Endometrium (tissue), 2 donors: ENCODE results near the gene CASP4.
"Not testable (repeated sequence)": the region's sequence is repeated elsewhere in the genome, so short reads cannot be mapped to it uniquely, and the experiment has no call there.

Experiments
- FAIRE-seq: peaks from 2 replicates; lab custom pipeline; 2012; peaks lifted over from hg19 to GRCh38; lab: Jason Lieb, UNC
- donor health status: control.
- donor health status: control.

The CASP4 gene

DNA sequence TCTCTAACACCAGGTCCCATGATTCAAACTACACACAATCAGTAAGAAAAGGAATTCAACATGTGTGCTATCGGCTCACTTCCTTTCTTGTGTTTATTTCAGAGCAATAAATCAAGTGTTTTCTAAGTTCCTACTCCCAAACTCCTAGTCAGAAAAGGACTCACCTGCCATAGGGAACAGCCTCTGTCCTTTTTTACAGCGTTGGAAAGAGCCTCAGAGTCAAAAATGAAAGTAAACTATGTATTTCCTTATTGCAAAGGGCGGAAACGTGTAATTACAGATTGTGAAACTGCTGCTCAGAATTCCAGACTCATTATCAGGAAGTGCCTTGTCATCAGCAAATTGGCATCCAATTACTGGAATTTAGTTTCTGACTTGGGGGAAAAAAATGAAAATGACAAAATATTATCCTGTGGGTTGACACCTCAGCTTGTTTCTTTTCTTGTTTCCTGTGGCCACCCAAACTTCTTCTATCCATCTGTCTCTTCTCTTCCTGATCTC, at the start of gene CASP4:
TSS of gene CASP4 (minus strand) at position 220 of the 501 bp plus-strand sequence. CDS start at position 171, 49 bp downstream.
- FAIRE-seq = no peak

DNA sequence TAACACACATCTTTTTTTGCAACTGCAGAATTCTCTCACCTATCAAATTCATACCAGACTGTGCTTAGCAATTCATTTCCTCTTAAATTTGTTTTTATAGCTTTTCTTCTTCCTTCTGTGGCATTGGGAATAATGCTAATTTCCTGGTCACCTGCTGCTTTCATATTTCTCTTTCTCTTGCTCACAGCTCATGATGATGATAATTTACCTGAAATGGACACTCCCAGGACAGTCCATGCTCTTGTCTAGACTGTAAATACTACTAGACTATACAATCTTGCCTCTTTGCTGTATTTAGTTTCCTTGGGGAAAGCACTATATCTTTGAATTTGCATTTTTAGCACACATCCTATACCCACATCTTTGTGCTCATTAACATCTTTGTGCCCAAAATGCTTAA, 39.1 kb upstream of the CASP4 start:
- FAIRE-seq = no peak

DNA sequence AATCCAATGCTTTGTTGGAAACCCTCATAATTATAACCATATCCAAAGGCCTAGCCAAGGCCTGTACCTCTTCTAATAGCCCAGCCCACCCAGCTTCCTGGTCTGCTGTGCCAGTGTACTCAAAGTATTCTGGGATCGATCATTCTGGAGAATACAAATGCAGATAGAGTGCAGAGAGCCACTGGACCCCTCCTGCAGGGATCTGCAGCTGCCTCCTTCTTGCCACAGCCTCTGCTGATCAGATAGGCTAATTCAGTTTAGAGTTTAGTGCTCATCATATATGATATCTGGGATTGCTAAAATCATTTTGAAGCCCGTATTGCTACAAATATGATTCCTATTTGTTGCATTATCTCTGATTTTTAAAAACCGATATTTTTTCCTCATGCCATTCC, 37.1 kb upstream of the CASP4 start:
- no peak for FAIRE-seq

DNA sequence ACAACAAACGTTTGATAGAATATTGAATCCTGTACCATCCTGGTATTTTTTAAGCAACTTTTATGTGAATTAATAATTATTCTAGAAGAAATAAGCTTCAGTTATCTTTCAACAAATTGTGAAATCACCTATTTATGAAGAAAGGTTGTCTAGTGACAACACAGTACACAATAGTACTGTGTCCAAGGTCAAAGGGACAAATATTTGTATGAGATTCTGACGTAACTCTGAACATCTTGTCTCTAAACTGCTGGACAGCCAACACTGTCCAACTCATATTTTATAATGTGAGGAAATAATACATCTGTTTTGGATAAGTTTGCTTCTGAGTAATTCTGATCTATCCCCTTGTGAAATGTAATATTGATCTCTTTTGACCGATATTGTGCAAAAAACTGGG, 35.6 kb upstream of the CASP4 start:
- FAIRE-seq = no peak

DNA sequence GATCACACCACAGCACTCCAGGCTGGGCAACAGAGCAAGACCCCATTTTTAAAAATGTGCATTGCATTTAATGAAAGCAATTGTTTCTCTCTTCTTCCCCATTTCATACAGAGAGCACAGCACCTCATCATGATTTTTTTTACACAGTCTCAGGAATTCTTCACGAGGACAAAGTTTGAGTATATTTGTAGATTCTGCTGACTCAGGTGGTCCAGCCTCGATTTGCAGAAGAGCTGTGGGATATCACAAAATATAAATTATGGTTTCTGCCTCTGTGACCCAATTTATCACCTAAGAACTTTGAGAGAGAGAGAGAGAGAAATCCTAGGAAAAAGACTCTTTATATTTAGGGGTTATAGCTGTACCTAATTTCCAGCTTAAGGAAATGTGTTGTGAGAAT, 34.8 kb upstream of the CASP4 start:
- no peak for FAIRE-seq

DNA sequence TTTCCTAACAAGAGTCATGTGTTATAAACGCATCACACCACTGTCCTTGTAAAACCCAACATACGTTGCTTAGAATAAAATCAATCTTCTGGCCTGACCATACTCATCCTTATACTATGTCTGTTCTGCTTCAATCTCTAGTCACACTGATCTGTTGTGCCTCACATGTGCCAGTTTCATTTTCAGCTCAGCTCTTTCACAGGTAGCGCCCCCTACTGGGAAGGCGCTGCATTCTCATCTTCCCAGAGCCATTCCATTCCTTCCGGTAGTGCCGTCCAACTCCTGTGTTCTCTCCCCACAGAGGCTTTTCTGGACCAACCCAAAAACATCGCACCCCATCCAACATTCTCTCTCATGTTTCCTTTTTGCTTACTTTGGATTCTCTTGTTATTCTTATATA, 32.4 kb upstream of the CASP4 start:
- no peak for FAIRE-seq

DNA sequence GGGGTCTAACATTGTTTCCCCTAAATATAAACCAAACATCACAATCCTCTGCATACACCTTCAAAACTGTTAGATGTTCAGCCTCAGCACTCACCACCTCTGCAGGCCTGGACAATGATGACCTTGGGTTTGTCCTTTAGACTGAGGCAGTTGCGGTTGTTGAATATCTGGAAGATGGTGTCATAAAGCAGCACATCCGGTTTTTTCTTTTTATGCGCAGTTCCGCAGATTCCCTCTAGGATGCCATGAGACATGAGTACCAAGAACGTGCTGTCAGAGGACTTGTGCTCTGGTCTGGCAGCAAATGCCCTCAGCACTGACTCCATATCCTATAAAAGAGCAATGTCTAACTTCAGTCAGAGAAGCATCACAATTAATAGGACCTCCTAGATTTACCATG, 31.8 kb upstream of the CASP4 start:
- FAIRE-seq = no peak

DNA sequence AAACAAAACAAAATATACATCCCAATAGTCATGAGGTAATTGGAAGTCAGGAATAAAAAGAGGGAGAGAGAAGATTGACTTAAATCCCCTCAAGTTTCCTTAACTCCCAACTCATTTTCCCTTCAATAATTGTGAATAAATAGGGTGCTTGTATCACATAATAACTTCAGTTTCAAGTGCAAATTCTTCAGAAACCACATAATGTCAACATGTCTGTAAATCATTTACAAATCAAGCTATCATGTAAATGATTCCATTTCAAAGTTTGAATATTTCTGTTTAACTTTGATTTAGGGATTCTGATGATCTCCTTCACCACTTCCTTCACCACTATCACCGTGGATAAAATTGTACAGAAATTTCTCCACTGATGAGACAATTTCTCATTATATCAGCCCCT, 31.3 kb upstream of the CASP4 start:
- FAIRE-seq = no peak

DNA sequence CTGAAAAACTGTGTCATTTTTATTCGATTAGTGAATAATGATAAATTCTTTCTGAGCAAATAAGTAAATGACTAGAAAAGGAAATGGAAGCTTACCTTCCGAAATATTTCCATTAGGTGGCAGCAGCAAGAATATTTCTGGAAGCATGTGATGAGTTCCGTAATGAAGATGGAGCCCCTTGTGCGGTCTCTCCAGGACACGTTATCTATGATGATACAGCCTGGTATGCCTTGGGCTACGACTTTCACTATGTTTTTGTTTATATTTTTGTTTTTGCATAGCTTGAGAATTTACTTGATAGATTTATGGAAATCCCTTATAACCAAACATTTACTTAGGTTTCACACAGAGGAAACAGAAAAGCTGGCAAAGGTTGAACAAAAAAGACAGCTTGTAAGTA, 28.9 kb upstream of the CASP4 start:
- no peak for FAIRE-seq

DNA sequence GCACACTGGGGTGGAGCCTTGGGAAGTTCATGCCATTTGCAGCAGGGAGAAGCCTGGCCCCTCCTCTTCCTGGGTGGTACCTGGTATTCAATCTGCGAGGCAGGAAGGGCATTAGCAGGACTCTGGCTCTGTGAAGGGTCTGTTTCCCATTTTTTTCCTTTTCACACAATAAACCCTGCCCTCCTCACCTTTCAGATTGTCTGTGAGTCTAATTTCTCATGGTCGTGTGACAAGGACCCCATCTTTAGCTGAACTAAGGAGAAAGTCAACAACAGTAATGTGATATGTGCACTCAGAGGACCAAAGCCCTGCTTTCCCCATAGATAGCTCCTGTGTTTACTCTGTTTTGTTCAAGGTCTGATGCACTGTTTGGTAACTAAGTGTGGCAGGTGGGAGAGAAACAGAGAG, 26.6 kb upstream of the CASP4 start:
- FAIRE-seq = no peak

DNA sequence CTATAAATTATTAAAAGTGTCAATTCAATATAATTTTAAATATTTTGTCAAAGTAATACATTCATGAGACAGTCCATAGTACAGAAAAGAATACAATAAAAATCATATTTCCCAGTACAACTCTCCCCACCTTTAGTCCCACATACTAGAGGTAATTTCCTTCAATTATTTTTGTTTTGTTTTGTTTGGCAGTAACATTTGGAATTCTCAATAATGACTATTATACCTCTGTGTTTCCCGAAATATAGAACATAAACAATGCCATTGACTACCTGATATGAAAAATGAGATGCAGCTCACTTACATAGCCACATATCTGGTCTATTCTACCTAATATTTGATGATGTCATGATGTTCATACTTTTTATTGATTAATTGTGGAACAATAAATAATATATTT, 24.4 kb upstream of the CASP4 start:
- FAIRE-seq = no peak

DNA sequence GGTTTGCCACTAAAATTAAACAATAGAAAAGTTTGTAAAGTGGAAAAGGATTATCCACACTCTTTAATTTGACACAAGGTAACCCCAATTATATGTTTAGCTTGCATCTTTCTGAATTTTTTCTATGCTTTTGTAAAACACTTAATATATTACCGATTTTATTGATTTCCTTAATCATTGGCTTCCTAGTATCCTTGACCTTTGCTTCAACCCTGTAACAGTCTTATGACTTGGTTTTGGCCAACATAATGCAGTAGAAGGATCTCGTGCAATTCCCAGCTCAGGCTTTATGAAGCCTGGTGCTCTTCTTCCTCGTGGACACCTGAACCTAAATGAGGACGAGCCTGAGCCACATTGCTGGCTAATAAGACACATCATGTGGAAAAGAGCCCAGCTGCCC, 23.6 kb upstream of the CASP4 start:
- no peak for FAIRE-seq

DNA sequence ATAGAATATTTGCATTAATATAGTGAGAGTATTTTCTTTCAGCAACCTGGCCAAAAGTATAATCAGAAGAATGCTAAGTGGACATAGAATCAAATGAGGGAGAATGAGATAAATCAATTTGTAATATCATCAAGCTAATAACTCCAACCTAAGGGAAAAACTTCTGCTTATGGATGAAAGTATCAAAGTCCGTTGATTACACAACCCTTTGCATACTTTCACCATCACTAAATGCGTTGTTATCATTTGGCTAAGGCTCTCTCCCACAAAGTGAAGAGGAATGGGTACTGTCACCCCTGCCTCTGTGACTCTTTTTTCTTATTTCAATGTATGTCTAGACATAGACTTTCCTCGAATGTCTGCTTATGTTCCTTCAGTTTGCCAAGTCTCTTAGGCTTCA, 16.4 kb upstream of the CASP4 start:
- no peak for FAIRE-seq

DNA sequence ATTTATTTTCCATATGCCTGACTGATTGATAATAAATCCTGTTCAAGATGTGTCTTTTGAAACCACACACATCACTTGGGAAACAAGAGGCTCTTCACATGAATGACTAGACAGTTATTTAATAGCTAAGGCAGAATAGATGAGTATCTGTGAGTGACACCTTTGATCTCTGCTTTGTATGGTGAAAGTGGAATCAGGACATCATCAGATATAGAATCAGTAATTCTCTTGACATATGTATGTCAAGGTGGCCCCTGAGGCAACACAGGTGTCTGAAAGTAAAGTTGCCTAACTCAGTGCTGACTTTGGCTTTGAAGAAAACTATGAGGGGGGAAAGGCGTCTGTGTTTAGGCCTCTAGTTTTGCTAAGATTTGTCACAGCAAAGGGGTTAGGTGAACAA, 11.5 kb upstream of the CASP4 start:
- FAIRE-seq = no peak

DNA sequence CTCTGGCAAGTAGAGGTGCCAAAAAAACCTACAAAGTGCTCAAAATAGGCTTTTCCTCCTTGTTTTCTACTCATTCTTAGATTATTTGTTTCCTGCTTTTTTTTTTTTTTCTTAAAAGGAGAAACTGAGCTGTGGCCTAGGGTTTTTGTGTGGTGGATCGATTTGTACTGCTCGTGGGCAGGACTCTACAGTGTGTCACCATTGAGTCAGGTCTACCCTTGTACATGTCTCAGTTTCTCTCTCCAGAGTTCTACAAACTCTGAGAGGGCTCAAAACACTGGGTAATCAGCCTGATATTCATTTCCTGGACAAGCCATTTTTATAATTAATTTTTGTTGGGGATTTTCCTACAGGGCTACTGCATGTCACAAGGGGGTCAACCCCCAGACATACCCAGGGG, 5.2 kb upstream of the CASP4 start:
- FAIRE-seq = no peak

DNA sequence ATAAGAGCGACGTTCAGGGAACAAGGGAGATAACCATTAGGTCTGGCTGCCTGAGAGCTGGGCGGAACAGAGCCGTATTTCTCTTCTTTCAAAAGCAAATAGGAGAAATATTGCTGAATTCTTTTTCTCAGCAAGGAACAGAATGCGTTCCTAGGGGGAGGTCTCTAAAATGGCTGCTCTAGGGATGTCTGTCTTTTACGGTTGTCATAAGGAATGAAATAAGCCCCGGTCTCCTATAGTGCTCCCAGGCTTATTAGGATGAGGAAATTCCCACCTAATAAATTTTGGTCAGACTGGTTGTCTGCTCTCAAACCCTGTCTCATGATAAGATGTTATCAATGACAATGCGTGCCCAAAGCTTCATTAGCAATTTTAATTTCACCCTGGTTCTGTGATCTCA, 4.5 kb upstream of the CASP4 start:
- FAIRE-seq = not testable (repeated sequence)

DNA sequence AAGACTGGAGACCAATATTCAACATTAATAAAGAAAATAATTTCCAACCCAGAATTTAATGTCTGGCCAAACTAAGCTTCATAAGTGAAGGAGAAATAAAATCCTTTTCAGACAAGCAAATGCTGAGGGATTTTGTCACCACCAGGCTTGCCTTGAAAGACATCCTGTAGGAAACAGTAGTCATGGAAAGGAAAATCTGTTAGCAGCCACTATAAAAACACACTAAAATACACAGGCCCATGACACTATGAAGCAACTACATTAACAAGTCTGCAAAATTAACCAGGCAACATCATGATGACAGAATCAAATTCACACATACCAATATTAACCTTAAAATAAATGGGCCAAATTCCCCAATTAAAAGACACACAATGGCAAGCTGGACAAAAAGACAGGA, 2.4 kb upstream of the CASP4 start:
- FAIRE-seq = no peak

DNA sequence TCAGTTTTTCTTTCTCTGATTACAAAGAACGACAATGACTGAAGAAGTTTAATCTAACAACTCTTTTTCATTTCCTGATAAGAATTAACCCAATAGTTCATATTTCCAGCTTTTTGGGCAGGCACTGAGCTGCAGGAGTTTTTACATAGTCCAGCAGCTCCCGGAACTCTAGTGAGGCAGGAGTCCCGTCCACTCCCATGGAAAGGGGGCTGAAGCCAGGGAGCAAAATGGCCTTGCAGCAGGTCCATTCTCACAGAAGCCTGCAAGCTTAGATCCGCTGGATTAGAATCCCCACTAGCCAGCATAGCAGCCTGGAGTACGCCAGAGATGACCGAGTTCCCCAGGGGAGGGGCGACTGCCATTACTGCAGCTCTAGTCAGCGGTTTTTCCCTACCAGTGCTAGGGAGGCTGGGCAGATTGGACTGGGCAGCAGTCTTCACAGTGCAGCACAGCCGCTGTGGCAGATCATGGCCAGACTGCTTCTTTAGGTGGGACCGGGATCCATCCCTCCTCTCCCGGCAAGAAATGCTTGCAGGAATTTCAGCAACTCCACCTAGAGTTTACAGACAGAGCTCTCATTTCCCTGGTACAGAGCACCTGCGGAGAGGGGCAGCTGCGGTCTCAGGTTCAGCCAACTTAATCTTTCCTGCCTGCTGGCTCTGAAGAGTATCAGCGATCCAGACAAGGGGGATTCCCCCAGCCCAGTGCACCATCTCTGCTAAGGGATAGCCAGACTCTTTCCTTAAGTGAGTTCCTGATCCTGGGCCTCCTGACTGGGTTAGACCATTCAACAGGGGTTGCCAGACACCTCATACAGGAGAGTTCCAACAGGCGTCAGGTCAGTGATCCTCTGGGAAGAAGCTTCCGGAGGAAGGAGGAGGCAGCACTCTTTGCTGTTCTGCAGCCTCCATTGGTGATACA, 742 bp upstream of the CASP4 start:
- FAIRE-seq = no peak

DNA sequence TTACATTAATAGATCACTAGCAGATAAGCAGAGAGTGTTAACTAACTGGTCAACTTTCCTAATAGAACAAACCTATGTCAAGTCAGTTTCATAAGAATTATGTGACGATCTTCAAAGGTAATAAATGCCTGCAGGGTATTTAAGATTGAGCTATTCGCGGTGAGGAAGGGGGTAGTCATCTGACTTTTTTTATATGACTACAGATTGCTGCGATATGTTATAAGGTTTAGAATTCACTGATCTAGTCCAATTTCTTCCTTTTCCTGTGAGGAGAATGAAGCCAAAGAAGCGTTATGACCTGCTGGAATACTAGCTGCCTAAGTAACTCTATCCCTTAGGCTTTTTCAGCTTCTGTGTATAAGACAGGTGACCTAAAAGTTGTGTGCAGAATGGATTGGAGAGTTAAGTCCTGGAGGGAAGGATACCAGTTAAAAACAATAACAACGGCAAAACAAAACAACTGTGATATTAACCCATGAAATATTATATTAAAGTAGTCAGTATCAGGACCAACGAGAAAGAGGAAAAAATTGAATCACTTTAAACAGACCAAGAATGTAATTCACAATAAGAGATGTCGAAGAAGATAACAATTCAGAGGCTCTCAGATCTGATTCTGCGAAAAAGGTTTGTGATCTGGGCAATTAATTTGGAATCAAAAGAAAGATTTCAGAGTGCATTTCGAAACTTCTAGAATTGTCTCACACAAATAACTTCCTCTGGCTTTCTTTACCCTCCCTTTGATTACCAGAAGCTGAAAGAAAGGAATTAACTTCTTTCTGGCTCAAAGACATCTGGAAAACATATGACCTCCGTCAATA, 630 bp downstream of the CASP4 start:
- no peak for FAIRE-seq

DNA sequence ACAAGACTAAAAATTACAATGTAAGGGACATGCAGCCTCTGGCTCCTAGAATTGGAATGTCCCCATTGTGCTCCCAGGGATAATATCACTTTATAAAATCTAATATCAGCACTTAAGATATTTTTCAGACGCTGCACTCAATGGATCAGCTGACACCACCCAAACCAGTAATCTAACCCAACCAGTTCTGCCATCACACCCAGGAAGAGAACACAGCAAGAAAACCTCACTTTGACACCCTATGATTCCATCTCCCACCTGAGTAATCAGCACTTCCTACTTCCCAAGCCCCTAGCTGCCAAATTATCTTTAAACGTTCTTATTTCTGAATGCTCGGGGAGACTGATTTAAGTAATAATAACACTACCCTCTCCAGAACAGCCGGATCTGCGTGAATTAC, 2.6 kb downstream of the CASP4 start:
- FAIRE-seq = no peak

DNA sequence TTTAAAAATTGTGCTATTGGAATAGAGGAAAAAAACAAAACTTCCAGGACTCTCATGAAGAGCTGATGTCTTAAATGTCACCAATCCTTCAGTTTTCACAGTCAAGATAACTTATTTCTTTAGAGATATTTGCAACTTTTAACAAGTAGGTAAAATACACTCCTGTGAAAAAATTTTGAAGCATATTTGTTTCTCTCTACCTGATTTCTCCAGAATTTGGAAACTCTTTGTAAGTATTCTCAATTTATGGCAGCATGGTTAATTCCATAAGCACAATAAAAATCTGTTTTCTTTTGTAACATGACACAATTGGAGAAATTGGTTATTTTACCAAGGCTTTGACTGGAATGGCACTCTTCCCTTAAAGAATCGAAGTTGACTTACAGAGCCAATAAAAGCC, 4.1 kb downstream of the CASP4 start:
- no peak for FAIRE-seq

DNA sequence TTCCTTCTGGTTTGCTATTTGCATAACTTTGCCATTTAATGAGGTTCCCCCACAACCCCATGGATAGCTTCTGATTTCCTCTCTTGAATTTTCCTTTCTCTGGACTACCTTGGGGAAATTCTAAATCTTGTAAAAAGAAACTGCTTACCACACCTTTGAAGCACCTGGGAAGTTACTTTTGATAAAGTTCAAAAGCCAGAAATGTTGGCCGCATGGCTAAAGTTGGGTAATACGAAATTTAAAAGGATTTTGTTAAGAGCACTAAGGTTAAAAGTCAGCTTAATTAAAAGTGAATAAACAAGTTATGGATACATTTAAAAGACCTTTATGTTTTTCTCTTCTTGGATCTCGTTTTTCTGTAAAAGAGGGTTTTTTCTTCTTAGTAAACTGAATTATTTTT, 5.5 kb downstream of the CASP4 start:
- FAIRE-seq = no peak

DNA sequence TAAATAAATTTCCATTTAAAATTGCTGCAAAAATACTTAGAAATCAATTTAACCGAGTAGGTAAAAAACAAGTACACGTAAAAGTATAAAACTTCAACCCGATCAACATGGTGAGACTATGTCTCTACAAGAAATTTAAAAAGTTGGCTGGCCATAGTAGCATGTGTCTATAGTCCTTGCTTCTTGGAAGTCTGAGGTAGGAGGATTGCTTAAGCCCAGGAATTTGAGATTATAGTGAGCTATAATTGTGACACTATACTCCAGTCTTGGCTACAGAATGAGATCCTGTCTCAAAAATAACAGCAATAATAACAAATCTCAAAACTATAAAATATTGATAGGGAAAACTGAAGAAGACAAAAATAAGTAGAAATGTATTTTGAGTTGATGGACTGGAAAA, 11.1 kb downstream of the CASP4 start:
- FAIRE-seq = no peak
